HepG2 (cell line): ENCODE results near the gene CYP19A1. TPM values are rescaled to one million over a fixed set of nuclear protein-coding genes. Genes with fewer than 3 reads are reported as not detected.

Experiments
- CEBPB ChIP-seq: IDR thresholded peaks from 2 replicates; pipeline ENCODE4 v1.6.1; 2011; ENCODE audit warnings: low read depth, low read length, improper control_type of control experiment, borderline replicate concordance
- ELF3 ChIP-seq: IDR thresholded peaks from 2 replicates; pipeline ENCODE4 v1.6.1; 2016; ENCODE audit warnings: missing genetic modification reagents, missing compliant biosample characterization
- GTF2F1 ChIP-seq: fragments of 150-350 bp; IDR thresholded peaks from 2 replicates; pipeline ENCODE4 v1.6.1; 2014; ENCODE audit warnings: low read length
- HDAC1 ChIP-seq: sonication (generic); formaldehyde crosslinking; IDR thresholded peaks from 2 replicates; pipeline ENCODE4 v1.5.1; 2020; ENCODE audit warnings: mild to moderate bottlenecking, missing genetic modification reagents
- ISL2 ChIP-seq: sonication (generic); formaldehyde crosslinking; IDR thresholded peaks from 2 replicates; pipeline ENCODE4 v1.5.0; 2020; ENCODE audit warnings: missing genetic modification reagents
- KLF11 ChIP-seq: IDR thresholded peaks from 2 replicates; pipeline ENCODE4 v1.6.1; 2016; ENCODE audit warnings: missing compliant biosample characterization
- MIER2 ChIP-seq: IDR thresholded peaks from 2 replicates; pipeline ENCODE4 v1.6.1; 2016; ENCODE audit warnings: missing biosample characterization, missing genetic modification reagents
- NR2F6 ChIP-seq, 2 experiments: IDR thresholded peaks; 2 replicates each; pipeline ENCODE4 v1.6.1; 2016; ENCODE audit warnings: antibody characterized with exemption in 1 of 2, mild to moderate bottlenecking in 1 of 2
- PHF21A ChIP-seq: sonication (generic); formaldehyde crosslinking; IDR thresholded peaks from 2 replicates; pipeline ENCODE4 v1.5.0; 2020; ENCODE audit warnings: mild to moderate bottlenecking, missing genetic modification reagents
- SKI ChIP-seq: fragments of 450-650 bp; IDR thresholded peaks from one replicate; pipeline ENCODE4 v1.6.1; 2018; ENCODE audit warnings: mild to moderate bottlenecking; ENCODE audit not compliant: partially characterized antibody
- THAP11 ChIP-seq: IDR thresholded peaks from 2 replicates; pipeline ENCODE4 v1.6.1; 2016; ENCODE audit warnings: missing biosample characterization, missing genetic modification reagents
- YEATS4 ChIP-seq: sonication (generic); formaldehyde crosslinking; IDR thresholded peaks from 2 replicates; pipeline ENCODE4 v1.4.0; 2020; ENCODE audit warnings: missing genetic modification reagents, borderline replicate concordance
- ZEB1 ChIP-seq: IDR thresholded peaks from 2 replicates; pipeline ENCODE4 v1.6.1; 2012; ENCODE audit warnings: mild to moderate bottlenecking, low read depth, inconsistent platforms; ENCODE audit not compliant: insufficient replicate concordance
- ZIK1 ChIP-seq: sonication (generic); formaldehyde crosslinking; IDR thresholded peaks from 2 replicates; pipeline ENCODE4 v1.5.0; 2020; ENCODE audit warnings: mild to moderate bottlenecking, low read depth, missing genetic modification reagents, borderline replicate concordance
- ZNF841 ChIP-seq: sonication (generic); formaldehyde crosslinking; IDR thresholded peaks from 2 replicates; pipeline ENCODE4 v1.8.1; 2023; ENCODE audit warnings: missing genetic modification reagents, borderline replicate concordance
- ZSCAN9 ChIP-seq: IDR thresholded peaks from 2 replicates; pipeline ENCODE4 v1.6.1; 2016; ENCODE audit warnings: borderline replicate concordance
- polyA plus RNA-seq, 8 experiments: library from polyadenylated mRNA; depleted of rRNA in 3 of 8; stranded (reverse) in 7 of 8; unstranded in 1 of 8; fragments of >200 nt; fragmentation: Illumina TruSeq in 4 of 8; extraction: Trizol in 4 of 8; gene quantifications; 2 replicates each; pipeline versions ENCODE4 v1.2.1 to v1.2.3, GENCODE V29; 2011 to 2016; ENCODE audit warnings: low read depth in 4 of 8, missing spikeins in 1 of 8, mixed read lengths in 1 of 8; ENCODE audit not compliant: insufficient read depth in 1 of 8
- total RNA-seq, 5 experiments: library from RNA; depleted of rRNA; stranded (reverse); fragments of >200 nt; fragmentation: Illumina TruSeq; extraction: Trizol; gene quantifications; 2 replicates each; pipeline ENCODE4 v1.2.3, GENCODE V29; 2016; ENCODE audit warnings: low read depth in 1 of 5
- TF ChIP-seq, protein P1 (sequence below): IDR thresholded peaks from 2 replicates; pipeline ENCODE4 v1.6.1; 2016; ENCODE audit warnings: low read depth
- TF ChIP-seq, protein P2 (sequence below): sonication (generic); formaldehyde crosslinking; IDR thresholded peaks from 2 replicates; pipeline ENCODE4 v1.4.0; 2020; ENCODE audit warnings: missing genetic modification reagents
- TF ChIP-seq, protein P3 (sequence below): sonication (generic); formaldehyde crosslinking; IDR thresholded peaks from 2 replicates; pipeline ENCODE4 v1.5.0; 2020; ENCODE audit warnings: mild to moderate bottlenecking, missing genetic modification reagents, borderline replicate concordance
- TF ChIP-seq, protein P4 (sequence below): IDR thresholded peaks from 2 replicates; pipeline ENCODE4 v1.6.1; 2016; ENCODE audit warnings: low read depth, borderline replicate concordance

The CYP19A1 gene
- total and polyA plus RNA-seq, 2 of the 13 experiments (the other 11 are each of a cell fraction or from before 2014, with no cell fraction given), result 10.9 to 23.0 TPM

DNA sequence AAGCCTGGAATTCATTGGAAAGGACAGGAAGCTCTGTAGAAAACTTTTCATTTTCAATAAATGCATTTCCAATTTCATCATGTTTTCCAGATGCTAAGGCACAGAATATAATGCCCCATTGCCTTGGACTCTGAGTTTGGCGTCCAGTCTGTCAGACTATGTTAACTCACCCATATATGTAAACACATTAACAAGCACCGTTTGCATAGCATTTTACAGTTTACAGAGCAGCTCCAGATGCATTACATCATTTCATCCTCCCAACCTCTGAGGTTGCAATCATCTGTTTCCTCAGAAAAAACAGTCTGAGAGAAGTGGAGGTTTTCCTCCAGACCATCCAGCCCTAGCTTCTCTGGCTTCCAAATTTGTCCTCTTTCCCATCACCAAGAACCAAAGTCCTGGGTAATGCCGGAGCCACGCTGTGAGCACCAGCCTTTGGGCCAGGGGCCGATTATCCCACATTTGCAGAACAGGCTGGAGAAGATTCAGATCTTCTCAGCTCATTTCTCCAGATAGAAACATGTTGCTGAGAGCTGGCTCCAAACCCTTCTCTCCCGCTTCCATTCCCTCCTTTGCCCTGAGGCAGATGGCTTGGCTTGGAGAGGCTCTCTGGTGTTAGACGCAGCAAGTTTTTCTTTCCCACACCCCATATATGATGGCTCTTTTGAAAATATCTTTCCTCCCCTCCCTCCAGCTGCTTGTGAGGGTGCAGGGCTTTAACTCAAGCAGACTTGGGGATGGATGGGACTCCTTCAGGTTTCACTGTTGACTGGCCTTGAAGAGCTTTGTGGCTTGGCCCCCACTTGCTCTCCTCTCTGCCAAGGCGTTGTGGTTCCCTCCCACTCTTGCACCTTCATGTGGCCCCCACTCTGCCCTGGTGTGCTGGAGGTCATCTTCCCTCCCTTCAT, 26.0 kb downstream of the CYP19A1 start (continued):
- TF ChIP-seq SKI (peak; percentile 86), GTF2F1 (no peak), ZNF841 (no peak), ELF3 (peak; percentile 70; the same call in 1 of the 2 replicates), THAP11 (CRISPR knock-in tag) (peak; percentile 53), HDAC1 (CRISPR knock-in tag) (peak; percentile 45), ZIK1 (CRISPR knock-in tag) (no peak), KLF11 (CRISPR knock-in tag) (no peak), ZEB1 (no peak), NR2F6 (IDR thresholded peaks at IDR 0.05) (peak; percentile 62; the same call in 1 of the 2 replicates), NR2F6 (CRISPR knock-in tag; IDR thresholded peaks at IDR 0.05) (peak; percentile 73; the same call in 1 of the 2 replicates), PHF21A (CRISPR knock-in tag) (peak; percentile 25; the same call in 1 of the 2 replicates), ISL2 (CRISPR knock-in tag) (0 out of 2 replicates have a peak, but pooled peaks have one; percentile 55), YEATS4 (CRISPR knock-in tag) (peak; percentile 40; the same call in 1 of the 2 replicates), ZSCAN9 (CRISPR knock-in tag) (peak; percentile 69; the same call in 1 of the 2 replicates), CEBPB (peak; percentile 80), MIER2 (CRISPR knock-in tag) (0 out of 2 replicates have a peak, but pooled peaks have one; percentile 28)
- TF ChIP-seq, protein P1, sequence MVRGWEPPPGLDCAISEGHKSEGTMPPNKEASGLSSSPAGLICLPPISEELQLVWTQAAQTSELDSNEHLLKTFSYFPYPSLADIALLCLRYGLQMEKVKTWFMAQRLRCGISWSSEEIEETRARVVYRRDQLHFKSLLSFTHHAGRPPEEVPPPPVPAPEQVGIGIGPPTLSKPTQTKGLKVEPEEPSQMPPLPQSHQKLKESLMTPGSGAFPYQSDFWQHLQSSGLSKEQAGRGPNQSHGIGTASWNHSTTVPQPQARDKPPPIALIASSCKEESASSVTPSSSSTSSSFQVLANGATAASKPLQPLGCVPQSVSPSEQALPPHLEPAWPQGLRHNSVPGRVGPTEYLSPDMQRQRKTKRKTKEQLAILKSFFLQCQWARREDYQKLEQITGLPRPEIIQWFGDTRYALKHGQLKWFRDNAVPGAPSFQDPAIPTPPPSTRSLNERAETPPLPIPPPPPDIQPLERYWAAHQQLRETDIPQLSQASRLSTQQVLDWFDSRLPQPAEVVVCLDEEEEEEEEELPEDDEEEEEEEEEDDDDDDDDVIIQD (CRISPR knock-in tag), result peak; percentile 62; the same call in 1 of the 2 replicates
- TF ChIP-seq, protein P2, sequence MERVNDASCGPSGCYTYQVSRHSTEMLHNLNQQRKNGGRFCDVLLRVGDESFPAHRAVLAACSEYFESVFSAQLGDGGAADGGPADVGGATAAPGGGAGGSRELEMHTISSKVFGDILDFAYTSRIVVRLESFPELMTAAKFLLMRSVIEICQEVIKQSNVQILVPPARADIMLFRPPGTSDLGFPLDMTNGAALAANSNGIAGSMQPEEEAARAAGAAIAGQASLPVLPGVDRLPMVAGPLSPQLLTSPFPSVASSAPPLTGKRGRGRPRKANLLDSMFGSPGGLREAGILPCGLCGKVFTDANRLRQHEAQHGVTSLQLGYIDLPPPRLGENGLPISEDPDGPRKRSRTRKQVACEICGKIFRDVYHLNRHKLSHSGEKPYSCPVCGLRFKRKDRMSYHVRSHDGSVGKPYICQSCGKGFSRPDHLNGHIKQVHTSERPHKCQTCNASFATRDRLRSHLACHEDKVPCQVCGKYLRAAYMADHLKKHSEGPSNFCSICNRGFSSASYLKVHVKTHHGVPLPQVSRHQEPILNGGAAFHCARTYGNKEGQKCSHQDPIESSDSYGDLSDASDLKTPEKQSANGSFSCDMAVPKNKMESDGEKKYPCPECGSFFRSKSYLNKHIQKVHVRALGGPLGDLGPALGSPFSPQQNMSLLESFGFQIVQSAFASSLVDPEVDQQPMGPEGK, result peak; percentile 34; the same call in 1 of the 2 replicates
- TF ChIP-seq, protein P3, sequence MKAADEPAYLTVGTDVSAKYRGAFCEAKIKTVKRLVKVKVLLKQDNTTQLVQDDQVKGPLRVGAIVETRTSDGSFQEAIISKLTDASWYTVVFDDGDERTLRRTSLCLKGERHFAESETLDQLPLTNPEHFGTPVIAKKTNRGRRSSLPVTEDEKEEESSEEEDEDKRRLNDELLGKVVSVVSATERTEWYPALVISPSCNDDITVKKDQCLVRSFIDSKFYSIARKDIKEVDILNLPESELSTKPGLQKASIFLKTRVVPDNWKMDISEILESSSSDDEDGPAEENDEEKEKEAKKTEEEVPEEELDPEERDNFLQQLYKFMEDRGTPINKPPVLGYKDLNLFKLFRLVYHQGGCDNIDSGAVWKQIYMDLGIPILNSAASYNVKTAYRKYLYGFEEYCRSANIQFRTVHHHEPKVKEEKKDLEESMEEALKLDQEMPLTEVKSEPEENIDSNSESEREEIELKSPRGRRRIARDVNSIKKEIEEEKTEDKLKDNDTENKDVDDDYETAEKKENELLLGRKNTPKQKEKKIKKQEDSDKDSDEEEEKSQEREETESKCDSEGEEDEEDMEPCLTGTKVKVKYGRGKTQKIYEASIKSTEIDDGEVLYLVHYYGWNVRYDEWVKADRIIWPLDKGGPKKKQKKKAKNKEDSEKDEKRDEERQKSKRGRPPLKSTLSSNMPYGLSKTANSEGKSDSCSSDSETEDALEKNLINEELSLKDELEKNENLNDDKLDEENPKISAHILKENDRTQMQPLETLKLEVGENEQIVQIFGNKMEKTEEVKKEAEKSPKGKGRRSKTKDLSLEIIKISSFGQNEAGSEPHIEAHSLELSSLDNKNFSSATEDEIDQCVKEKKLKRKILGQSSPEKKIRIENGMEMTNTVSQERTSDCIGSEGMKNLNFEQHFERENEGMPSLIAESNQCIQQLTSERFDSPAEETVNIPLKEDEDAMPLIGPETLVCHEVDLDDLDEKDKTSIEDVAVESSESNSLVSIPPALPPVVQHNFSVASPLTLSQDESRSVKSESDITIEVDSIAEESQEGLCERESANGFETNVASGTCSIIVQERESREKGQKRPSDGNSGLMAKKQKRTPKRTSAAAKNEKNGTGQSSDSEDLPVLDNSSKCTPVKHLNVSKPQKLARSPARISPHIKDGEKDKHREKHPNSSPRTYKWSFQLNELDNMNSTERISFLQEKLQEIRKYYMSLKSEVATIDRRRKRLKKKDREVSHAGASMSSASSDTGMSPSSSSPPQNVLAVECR (CRISPR knock-in tag), result peak; percentile 47; the same call in 1 of the 2 replicates
- TF ChIP-seq, protein P4, sequence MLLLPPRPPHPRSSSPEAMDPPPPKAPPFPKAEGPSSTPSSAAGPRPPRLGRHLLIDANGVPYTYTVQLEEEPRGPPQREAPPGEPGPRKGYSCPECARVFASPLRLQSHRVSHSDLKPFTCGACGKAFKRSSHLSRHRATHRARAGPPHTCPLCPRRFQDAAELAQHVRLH (CRISPR knock-in tag), result no peak
